HepG2 (cell line): ENCODE results near the gene PIGBOS1.

ENCODE experiments used
- KDM6A ChIP-seq: IDR thresholded peaks from 2 replicates; pipeline ENCODE4 v1.6.1; 2016; ENCODE audit warnings: low read depth
- MYC ChIP-seq: sonication (generic); formaldehyde crosslinking; IDR thresholded peaks from 2 replicates; pipeline ENCODE4 v1.9.0; 2021; ENCODE audit warnings: missing genetic modification reagents, borderline replicate concordance
- NBN ChIP-seq: fragments of 450-650 bp; conservative IDR thresholded peaks from 2 replicates; pipeline ENCODE4 v1.6.1; 2017
- POLR2A ChIP-seq, 2 experiments: IDR thresholded peaks; 2 replicates each; pipeline ENCODE4 v1.6.1; 2011; ENCODE audit warnings: low read depth in 2 of 2, low read length in 2 of 2, mild to moderate bottlenecking in 1 of 2, moderate library complexity in 1 of 2; ENCODE audit not compliant: insufficient read depth in 1 of 2
- SP1 ChIP-seq, 2 experiments: fragments of 450-650 bp in 1 of 2; sonication (generic) in 1 of 2; formaldehyde crosslinking in 1 of 2; IDR thresholded peaks; 2 replicates each; pipeline versions ENCODE4 v1.4.0 to v1.6.1; 2016 to 2020; ENCODE audit warnings: missing genetic modification reagents in 1 of 2
- SP2 ChIP-seq: sonication (generic); formaldehyde crosslinking; IDR thresholded peaks from 2 replicates; pipeline ENCODE4 v1.5.1; 2020; ENCODE audit warnings: mild to moderate bottlenecking, missing genetic modification reagents
- ZNF331 ChIP-seq: sonication (generic); formaldehyde crosslinking; IDR thresholded peaks from 2 replicates; pipeline ENCODE4 v1.4.0; 2020; ENCODE audit warnings: missing genetic modification reagents
- TF ChIP-seq, protein P1 (sequence below): sonication (generic); formaldehyde crosslinking; IDR thresholded peaks from 2 replicates; pipeline ENCODE4 v1.5.0; 2020; ENCODE audit warnings: mild to moderate bottlenecking, missing genetic modification reagents, moderate library complexity

DNA sequence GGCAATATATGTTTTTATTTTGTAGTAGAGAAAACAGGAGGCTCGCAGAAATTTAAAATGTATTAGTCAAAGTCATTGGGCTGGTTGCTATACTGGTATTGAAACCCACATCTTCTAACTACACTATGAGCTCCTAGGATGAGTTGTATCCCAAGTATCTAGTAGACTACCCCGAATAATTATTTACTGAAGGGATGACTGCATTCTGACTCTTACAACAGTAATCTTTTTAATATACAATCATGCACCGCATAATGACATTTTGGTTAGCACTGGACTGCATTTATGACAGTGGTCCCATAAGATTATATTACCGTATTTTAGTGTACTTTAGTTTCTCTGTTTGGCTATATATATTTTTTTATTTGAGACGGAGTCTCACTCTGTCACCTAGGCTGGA, 15.4 kb upstream of the PIGBOS1 start:
- TF ChIP-seq, protein P1, sequence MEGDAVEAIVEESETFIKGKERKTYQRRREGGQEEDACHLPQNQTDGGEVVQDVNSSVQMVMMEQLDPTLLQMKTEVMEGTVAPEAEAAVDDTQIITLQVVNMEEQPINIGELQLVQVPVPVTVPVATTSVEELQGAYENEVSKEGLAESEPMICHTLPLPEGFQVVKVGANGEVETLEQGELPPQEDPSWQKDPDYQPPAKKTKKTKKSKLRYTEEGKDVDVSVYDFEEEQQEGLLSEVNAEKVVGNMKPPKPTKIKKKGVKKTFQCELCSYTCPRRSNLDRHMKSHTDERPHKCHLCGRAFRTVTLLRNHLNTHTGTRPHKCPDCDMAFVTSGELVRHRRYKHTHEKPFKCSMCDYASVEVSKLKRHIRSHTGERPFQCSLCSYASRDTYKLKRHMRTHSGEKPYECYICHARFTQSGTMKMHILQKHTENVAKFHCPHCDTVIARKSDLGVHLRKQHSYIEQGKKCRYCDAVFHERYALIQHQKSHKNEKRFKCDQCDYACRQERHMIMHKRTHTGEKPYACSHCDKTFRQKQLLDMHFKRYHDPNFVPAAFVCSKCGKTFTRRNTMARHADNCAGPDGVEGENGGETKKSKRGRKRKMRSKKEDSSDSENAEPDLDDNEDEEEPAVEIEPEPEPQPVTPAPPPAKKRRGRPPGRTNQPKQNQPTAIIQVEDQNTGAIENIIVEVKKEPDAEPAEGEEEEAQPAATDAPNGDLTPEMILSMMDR (CRISPR knock-in tag) = no peak
- no peak for TF ChIP-seq SP2
- no peak for TF ChIP-seq KDM6A
- no peak for TF ChIP-seq POLR2A (IDR thresholded peaks at IDR 0.05; ENCODE audit: insufficient read depth in 1 of 2, low read depth in 2 of 2, low read length in 2 of 2)
- TF ChIP-seq MYC (CRISPR knock-in tag) = no peak
- TF ChIP-seq NBN = no peak
- TF ChIP-seq SP1 (IDR thresholded peaks at IDR 0.05) = no peak
- no peak for TF ChIP-seq SP1 (CRISPR knock-in tag; IDR thresholded peaks at IDR 0.05)
- no peak for TF ChIP-seq ZNF331 (CRISPR knock-in tag)
